Measurements from ENCODE around the gene YBEY. TPM values are rescaled to one million over a fixed set of nuclear protein-coding genes. Genes with fewer than 3 reads are reported as not detected.

YBEY gene
- total RNA-seq, 6 donors from 2014 or later = 7.7 to 26.2 (median 10.8) TPM

- peaks cover 70 to 100% (median 86%) of the 10 kb centered on the region in 4 donors for H3K36me3 ChIP-seq
- H3K27ac ChIP-seq = no peak overlapping the region
- DNase-seq (no peak), ATAC-seq (ENCODE audit: low FRiP score in 2 of 2) (no peak)
- 94% methylated on average over 7 to 18 of the region's 18 CpGs for WGBS, 2 donors
- H3K9me3 ChIP-seq = no peaks in the 10 kb centered on the region
- TF ChIP-seq EP300 (IDR thresholded peaks at IDR 0.05) (no peak), POLR2A (IDR thresholded peaks at IDR 0.05) (no peak), CTCF (IDR thresholded peaks at IDR 0.05) (no peak), POLR2AphosphoS5 (IDR thresholded peaks at IDR 0.05) (no peak)
- H3K4me1 ChIP-seq = no peaks in the 10 kb centered on the region
- no peak overlapping the region for H3K4me3 ChIP-seq
- no peaks in the 10 kb centered on the region for H3K27me3 ChIP-seq
Observed at GRCh38 chr21:46256501-46256994, 29.6 kb upstream of the YBEY start.

GRCh38 chr21:46264046-46264689 is 22.0 kb upstream of the YBEY start:
- TF ChIP-seq POLR2A (IDR thresholded peaks at IDR 0.05) (no peak), POLR2AphosphoS5 (IDR thresholded peaks at IDR 0.05) (no peak), EP300 (IDR thresholded peaks at IDR 0.05) (no peak), CTCF (IDR thresholded peaks at IDR 0.05) (no peak)
- DNase-seq (no peak), ATAC-seq (ENCODE audit: low FRiP score in 2 of 2) (peak; percentile 11 to 16)
- H3K27ac ChIP-seq = no peak overlapping the region
- no peaks in the 10 kb centered on the region for H3K27me3 ChIP-seq
- H3K36me3 ChIP-seq = peaks cover 43 to 97% (median 83%) of the 10 kb centered on the region in 4 donors
- peaks cover 0 to 3% (median 0%) of the 10 kb centered on the region in 4 donors for H3K4me1 ChIP-seq
- H3K4me3 ChIP-seq = no peak overlapping the region
- WGBS, 2 donors = 93 to 97% methylated on average over 8 to 22 of the region's 22 CpGs
- no peaks in the 10 kb centered on the region for H3K9me3 ChIP-seq

GRCh38 chr21:46264690-46265144 is 21.4 kb upstream of the YBEY start:
- ATAC-seq (ENCODE audit: low FRiP score in 2 of 2) = peak; percentile 17 to 24
- H3K27me3 ChIP-seq = no peaks in the 10 kb centered on the region
- no peak overlapping the region for H3K27ac ChIP-seq

DNA sequence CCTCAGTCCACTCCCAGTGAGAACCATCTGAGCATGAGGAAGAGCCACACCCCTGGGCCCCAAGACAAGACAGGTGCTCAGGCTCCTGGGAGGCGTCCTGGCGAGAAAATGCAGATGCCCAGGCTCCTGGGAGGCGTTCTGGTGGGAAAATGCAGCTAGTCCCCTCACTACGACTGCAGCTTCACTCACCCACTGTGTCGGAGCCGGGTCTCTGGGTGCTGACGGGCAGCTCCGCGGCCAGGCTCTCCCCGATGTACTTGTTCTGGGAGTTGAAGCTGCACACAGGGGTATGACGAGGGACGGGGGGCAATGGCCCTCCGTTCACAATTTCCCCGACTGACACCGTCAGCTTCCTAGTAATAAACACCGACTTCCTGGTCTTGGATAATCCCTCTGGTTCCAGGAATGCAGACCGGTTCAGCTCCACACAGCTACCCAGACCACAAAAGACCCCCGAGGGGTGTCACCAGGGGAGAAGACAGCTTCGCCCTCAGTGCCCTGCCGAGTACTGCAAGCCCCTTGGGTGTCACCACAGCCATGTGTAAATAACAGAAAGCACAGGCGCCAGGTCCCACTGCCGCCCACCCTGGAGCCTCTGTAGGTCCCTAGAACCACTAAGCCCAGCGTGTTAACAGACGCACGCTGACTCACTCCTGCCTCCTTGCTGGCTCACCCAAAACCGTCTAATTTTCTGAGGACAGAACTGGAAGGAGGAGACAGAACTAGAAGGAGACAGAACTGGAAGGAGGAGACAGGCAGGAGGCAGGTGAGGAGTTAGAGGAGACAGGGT is 20.2 kb upstream of the YBEY start:
- Histone ChIP-seq H3K4me3 (no peak overlapping the region), H3K27me3 (no peaks in the 10 kb centered on the region), H3K27ac (no peak overlapping the region), H3K4me1 (peaks cover 0 to 3% (median 0%) of the 10 kb centered on the region in 4 donors), H3K36me3 (peaks cover 38 to 97% (median 85%) of the 10 kb centered on the region in 4 donors), H3K9me3 (no peaks in the 10 kb centered on the region)
- TF ChIP-seq POLR2AphosphoS5 (IDR thresholded peaks at IDR 0.05) (no peak), POLR2A (IDR thresholded peaks at IDR 0.05) (no peak), CTCF (IDR thresholded peaks at IDR 0.05) (no peak), EP300 (IDR thresholded peaks at IDR 0.05) (no peak)
- 64 to 85% methylated on average over 10 to 26 of the region's 26 CpGs for WGBS, 2 donors
- DNase-seq = no peak
- ATAC-seq (ENCODE audit: low FRiP score in 2 of 2) = no peak

More at GRCh38 chr21:46264690-46265144, 21.4 kb upstream of the YBEY start:
- Histone ChIP-seq H3K36me3 (peaks cover 41 to 97% (median 85%) of the 10 kb centered on the region in 4 donors), H3K9me3 (no peaks in the 10 kb centered on the region), H3K4me1 (peaks cover 0 to 3% (median 0%) of the 10 kb centered on the region in 4 donors), H3K4me3 (no peak overlapping the region)
- WGBS, 2 donors = 94 to 97% methylated on average over 6 to 8 of the region's 13 CpGs
- DNase-seq = no peak
- no peak for TF ChIP-seq EP300 (IDR thresholded peaks at IDR 0.05)
- TF ChIP-seq POLR2AphosphoS5 (IDR thresholded peaks at IDR 0.05) = no peak
- TF ChIP-seq POLR2A (IDR thresholded peaks at IDR 0.05) = no peak
- TF ChIP-seq CTCF (IDR thresholded peaks at IDR 0.05) = no peak

Data from upper lobe of left lung (tissue), 6 donors.